T1000 (cell line): ENCODE data around the gene TNIK.
A peak's percentile ranks its signal among the peaks of the same experiment; 100 is the strongest.

Source experiments
- DNase-seq: peaks from one replicate; lab custom pipeline; 2025; ENCODE audit warnings: mixed read lengths; lab: John Stamatoyannopoulos, UW

The TNIK gene

DNA sequence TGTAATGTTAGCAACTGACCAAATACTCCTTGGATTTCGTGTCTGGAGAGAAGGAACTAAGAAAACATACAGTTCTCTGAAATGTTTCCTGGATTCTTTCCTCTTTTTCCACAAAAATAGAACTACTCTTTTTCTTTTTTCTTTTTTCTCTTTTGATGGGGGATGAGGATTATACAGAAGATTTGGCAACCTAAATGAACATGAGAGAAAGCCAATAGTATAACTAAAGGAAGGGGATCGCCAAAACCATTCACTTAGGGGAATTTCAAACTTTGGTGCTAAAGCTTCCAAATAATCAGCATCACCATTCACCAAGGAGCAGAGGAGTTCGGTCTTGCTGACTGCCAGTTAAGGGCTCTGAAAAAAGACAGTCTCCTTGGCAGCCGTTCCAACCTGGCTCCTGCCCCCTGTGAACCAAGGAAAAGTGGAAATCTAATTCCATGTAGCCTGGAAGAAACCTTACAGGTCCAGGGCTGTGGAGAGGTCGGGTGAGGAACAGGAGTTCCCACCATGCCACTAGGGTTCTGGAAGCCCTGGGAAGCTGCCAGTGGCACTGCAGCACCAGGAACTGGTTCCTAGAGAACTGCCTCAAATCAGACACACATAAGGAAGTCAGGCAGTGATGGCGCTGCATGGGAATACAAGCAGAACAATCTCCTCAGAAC lies 176.9 kb downstream of the TNIK start:
- no peak for DNase-seq

DNA sequence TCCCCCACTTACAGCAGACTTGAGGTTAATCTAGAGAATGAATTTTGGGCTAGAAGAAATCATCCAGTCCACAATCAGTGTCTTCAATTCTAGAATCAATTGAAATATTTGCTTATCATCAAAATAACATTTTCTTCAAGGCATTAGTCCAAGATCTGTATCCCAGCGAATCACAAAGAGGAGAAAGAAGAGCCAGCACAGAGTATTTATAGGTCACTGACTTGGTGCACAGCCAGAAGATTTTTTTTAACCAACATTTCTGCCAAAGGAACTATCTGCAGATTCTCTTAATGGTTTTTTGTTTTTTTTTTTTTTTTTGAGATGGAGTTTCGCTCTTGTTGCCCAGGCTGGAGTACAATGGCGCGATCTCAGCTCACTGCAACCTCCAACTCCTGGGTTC lies 178.2 kb downstream of the TNIK start:
- no peak for DNase-seq

DNA sequence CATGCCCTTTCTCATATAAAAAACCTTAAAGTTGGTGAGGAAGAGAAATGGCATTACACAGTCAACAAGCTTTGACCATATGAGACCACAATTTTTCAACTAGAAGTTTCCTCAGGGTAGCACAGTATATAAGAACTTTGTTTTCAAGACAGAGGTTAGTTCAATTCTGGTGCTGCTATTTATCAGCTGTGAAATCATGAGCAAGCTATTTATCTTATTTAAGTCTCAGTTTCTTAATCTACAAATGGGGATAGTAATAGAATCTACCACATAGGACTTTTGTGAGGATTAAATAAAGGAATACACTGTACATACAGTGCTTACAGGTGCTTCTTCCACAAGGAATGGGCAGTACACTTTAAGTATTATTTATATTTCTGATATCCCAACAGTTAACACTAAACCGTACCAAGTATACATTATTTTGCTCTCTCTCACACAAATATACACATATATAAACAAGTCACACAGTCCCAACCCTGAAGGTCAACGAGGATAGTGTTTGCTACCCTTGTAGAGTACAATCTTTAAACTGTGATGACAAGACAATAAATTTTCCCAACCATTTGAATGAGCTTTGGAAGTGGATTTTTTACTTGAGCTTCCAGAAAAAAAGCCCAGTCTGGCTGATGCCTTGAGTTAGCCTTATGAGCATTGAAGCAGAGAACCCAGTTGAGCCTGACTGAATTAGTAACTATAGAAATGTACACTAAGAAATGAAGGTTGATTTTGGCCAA lies 178.8 kb downstream of the TNIK start:
- DNase-seq = no peak

DNA sequence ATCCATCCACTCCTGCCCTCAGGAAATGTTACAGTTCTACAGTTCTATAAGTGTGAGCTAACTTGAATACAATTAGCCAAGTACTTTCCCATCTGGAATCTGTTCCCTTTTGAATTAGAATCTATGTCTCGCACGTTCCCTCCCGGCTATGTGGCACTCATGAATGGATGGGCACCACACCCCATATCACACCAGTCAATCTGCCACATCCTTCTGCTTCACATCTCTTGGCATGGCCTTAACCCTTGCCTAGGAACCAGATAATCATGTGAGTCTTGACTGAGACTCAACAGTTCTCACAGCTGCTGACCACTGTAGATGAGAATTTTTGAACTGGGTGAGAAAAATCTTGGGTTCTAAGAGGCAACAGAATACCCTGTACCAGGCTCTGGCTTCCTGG lies 180.2 kb downstream of the TNIK start:
- DNase-seq = no peak

DNA sequence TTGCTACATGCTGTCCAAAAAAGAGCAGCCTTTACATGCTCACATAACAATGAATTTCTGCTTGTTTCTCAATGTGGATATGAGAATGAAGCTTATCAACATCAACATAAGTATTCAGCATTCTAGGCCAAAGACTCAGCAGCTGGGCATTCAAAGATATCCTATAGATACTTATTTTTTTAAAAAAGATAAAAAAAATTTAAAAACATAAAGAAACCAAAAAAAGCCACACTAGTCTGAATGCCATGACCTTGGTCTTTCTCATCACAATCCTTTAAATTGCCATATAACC lies 182.0 kb downstream of the TNIK start:
- no peak for DNase-seq

DNA sequence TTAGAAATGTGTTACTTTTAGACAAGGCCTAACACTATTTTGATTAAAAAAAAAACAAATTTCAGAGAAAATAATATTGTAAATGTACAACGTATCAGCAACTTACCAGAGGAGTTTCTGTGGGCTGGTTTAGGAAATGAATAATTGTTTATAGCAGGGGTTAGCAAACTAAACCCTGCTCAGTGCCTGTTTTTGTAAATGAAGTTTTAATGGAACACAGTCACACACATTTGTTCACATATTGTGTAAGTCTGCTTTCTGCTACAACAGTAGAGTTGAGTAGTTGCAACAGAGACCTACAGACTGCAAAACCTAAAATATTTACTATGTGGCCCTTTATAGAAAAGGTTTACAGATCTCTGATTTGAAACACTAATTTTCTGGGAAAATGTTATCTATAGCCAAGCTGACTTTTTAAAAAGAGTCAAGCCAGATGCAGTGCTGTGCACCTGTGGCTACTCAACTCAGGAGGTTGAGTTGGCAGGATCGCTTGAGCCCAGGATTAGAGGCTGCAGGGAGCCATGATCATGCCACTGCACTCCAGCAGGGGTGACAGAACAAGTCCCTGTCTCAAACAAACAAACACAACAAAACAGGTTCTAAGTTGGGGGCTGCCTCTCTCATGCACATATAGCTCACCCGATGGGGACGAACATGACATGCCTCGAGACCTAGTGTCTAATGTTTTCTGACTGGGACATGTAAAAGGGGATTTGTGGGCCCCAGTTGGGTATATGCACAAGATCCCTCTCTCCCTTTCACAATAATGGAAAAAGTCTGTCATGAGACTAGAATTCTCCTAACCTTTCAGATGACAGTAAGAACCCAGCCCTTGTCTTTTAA lies 182.5 kb downstream of the TNIK start:
- DNase-seq = no peak

DNA sequence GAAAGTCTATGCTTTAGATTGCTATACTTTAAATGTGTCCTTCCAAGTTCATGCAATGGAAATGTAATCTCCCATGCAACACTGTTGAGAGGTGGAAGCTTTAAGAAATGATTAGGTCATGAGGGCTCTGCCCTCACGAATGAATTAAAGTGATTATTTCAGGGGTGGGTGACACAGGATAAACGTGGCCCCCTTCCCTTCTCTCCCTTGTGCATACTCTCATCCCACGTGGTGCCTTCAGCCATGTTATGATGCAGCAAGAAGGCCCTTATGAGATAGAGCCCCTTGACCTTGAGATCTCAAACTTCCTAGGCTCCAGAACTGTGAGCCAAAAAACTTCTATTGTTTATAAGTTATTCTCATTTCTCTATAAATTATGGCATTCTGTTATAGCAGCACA lies 183.3 kb downstream of the TNIK start:
- no peak for DNase-seq

DNA sequence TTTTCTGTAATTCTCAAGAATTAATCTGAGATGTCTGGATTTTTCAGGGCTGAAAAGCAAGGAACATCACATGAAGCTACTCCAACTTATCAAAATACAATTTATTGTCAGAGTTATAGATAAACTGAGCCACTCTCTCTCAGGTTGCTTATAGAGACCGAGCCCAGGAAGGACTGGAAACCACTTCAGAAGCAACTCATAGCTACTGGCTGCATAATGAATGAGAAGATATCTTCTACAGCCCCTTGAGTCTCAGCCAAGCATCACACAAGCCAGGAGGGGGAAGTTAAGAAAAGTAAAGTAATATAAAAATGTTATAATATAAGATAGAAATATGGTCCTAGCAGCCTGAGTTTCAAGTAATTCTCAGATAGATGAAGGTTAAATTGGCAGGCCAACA lies 186.0 kb downstream of the TNIK start:
- DNase-seq = no peak

DNA sequence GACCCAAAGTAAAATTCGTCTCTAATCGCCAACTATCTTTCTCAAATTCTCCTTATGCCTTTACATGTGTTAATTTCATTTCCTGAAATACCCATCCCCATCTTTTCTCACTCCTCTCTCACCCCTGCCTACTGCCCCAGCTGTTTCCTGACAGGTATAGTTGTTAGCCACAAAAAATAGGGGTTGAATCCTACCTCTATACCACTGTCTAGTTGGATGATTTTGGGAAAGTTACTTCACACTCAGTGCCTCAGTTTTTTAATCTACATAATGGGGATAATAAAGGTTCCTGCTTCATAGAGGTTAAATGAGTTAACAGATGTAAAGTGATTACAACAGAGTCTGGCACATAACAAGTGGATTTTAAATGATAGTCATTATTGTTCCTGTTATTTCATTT lies 189.7 kb downstream of the TNIK start:
- DNase-seq = no peak

DNA sequence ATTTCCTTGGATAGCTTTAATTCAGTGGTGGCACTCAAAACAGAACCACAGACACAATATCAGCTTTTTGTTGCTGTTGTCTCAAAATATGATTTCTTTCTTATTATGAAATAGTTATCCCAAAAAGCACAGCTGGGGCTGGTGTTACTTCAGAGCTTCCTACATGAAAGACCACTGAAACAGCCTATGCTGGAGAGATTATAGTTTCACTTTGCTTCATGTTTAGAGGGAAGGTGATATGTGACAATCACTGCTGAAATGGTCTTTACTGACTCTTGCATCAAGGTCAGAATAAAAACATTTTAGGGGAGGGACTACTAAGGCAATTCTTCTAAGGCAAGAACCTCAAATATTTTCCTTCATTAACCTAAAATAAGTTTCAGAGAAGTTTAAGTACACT lies 190.7 kb downstream of the TNIK start:
- no peak for DNase-seq

DNA sequence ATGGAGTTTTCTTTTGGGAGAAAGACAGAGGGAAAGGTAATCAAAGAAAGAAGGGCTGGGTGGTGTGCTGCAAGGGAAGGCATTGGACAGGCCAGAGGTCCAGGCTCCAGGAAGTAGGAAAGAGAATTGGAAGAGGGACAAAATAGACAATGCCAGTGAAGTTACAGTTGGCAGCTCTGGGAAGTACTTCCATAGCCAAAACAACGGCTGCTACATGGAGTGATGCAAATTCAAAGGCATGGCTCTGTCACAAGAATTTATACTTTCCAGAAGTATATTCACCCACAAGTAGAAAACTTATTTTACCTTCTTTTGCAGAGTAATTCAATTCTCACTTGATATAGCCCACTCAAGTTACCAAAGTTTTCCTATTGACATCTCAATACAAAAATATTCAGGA lies 191.5 kb downstream of the TNIK start:
- no peak for DNase-seq

DNA sequence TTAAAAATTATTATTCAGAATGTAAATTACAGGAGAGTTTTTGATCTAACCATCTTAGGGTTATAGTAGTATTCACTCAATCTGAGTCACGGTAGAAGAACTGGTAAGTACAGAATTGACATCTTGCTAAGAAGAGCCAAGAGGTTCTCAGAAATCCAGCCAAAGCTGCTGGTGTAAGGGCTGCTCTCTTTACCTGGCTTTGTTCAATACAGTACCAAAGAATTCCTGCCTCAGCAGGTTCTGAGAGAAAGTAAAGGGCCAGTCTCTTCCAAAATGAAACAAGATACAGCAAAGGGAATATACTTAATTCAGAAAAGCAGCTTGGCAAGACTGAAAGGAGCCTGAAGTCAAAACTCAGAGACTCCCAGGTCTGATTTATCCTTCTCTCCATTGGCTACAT lies 193.1 kb downstream of the TNIK start:
- no peak for DNase-seq

DNA sequence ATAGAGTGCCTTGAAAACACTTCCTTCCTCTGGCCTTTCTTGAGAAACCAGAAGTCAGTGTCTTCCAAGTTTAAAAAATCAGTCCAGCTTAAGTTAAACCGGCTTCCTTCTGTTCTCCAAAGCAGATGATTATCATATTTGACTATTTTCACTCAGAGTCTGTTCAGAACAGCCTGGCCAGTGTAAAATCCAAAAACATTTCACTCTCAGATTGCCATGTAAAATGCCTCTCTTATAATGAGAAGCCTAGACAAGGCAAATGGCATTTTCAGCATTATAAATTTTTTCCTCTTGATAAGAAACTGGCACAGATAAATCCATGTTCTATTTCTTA lies 193.5 kb downstream of the TNIK start:
- no peak for DNase-seq

DNA sequence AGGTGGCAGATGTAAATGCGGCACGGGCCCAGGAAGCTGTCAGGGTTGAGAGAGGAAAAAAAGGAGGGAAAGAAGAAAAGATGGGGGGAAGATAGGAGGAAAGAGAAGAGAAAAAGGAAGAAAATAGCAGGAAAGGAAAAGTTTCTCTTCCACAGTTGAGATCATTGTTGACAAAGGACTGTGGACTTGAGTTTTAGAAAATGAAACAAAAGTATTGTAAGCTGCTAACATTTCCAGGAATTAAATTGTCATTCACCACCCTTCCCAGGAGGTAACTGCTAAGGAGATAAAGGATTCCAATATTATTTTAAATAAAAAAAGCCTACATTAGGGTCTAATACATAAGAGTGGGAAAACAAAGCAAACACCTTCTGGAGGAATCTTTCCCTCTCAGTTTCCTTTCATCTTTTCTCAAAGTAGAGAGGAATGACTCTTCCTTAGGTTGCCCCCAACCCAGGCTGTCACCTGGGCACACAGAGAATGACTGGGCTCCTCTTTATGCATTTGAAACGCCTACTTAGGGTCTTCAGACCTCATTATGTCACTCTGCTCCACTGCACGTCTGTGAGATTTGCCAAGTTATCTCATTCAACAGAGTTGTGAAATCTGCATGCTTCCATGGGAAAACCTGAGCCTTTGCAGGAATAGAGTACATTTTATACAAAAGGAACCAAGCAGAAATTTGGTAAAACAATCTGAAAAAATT lies 194.0 kb downstream of the TNIK start:
- DNase-seq = no peak

DNA sequence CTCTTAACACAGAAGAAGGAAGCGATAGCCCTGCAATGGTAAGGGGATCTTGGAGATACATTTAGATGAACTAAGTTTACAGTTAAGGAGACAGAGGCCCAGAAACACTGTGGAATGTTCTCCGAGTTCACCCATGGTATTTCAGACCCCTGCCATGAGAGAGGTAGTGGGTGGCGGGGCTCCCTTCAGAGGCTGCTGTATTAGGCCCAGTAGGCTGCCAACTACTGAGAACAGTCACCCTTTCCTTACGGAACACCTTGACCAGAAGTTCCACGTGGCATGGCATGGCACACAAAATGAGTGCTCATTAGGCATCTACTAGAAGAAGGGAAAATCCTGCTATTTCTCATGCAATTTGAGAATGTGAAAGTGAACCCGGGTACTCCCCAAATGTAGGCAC lies 195.4 kb downstream of the TNIK start:
- no peak for DNase-seq

DNA sequence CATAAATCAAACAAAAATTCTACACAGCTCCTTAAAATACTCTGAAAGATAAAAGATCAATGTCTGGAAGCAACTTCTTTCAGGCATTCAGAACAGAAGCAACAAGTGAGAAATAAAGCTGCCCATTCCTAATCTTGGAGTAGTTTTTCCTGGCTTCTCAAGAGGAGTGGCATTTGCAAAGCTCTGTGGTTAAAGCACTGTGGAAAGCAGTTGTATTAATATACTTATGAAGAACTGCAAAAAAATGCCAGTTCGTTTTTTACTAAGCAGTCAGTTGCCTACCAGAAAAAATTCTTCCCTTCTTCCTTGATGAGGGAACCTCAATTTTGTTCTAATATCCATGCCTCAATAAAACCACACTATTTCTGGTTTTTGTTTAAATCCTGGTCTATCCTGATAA lies 197.8 kb downstream of the TNIK start:
- no peak for DNase-seq

DNA sequence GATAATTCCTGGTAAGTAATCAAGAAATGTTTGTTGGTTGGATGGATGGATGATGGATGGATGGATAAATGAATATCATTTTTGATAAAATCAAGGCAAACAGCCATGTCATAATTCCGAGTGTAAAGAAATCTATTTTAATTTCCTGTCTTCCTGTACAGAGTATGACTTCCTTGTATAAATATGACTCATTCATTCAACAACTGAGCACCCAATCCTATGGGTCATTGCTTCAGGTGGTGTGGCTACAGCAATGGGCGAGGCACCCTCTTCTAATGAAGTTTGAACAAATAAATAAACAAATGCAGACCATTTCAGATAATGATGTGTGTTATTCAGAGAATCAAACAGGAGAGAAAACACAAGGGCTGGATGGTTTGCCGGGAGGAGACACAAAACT lies 198.7 kb downstream of the TNIK start:
- DNase-seq = no peak

DNA sequence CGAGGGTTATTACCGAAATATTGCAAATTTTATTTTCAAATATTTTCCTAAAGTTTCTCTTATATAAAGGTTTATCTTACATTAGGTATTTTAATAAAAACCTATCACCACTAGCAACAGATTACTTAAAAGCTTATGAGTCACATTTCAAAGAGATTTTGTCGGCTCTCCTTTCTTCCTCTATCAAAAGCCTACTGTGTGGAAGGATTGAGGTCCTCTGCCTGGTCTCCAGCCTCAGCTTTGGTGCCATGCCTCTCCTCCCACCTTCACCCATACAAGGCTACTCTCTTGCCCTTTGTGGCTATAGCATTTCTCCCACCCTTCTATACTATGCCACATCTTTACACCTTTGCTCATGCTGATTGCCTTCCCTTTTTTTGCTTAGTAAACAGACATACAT lies 199.3 kb downstream of the TNIK start:
- no peak for DNase-seq

DNA sequence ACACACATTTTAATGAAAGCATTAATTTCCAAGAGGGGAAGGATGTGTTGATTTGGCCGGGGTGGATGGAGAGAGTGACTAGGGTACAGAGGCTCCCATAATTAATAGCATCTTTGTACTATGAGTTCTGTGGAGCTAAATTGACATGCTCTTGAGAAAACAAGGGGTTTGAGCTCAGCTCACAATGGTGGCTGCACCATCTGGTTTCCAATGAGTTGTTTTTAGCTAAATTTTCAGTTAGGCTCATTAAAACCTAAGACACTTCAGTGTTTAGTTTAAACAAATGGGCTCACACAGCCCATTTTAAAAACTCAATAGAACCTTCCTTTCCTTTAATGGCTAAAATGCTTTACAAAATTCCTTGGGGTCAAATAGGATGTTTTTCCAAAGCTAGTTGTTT lies 199.7 kb downstream of the TNIK start:
- no peak for DNase-seq

DNA sequence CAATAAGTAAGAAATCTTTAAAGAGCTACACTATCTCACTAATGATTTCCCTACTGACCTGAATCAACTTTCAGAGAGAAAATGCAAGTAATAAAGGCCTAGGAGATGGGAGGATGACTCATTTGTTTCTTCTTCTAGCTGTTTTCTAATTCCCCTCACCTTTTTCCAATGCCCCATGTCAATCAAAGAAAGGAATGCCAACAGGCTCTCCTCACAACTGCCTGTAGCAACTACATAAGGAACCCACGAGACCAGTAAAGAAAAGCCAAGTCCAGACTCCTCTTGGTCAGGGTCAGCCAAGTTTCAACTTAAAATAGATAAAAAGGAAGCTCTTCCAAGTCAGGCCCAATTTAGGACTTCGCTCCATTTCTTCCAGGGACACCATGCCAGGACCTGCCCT lies 201.9 kb downstream of the TNIK start:
- no peak for DNase-seq

DNA sequence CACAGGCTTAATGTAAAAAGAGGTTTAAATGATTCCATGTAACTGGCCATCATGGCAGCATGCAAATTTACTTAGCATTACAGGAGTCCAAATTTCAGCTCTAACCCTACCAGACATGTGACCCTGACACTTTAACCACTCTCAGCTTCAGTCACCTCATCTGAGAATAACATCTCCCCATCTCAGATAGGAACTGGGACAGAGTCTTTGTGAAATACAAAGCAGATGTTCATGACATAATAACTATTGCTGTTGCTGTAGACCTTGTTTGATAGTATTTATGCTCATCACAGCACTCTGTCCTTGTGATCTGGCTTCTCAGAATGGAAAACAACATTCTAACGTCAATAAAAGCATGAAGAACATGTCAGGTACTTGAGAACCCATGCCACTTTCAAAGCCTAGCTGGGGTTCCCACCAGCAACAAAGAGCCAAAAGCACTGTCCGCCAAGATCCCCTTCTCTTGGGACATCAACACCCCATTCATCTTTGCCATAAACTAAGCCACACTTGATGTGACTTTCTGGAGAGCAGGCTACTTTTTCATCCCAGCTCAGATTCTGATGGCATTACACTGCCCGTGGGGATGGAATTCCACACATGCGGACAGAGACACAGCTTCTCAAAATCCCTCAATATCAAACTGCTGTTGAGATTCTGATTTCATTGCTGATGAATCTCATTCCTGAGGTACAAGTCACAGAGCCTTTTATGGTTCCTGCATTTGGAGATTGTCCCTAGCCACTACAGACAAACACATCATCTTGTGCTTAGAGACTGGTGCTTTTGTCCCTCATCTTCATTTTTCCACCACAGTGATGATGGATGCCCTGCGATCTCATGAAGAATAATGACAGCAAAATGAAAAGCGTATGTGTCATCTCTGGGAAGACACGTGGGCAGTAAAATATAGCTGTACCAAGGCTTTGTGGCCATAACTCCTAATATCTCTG lies 202.7 kb downstream of the TNIK start:
- peak; percentile 24 for DNase-seq
